NOMO-1 (cell line): ENCODE results near the gene AHI1.
"Not testable (repeated sequence)": the region's sequence is repeated elsewhere in the genome, so short reads cannot be mapped to it uniquely, and the experiment has no call there.

Experiments
- DNase-seq, 2 experiments: peaks; one replicate each; lab custom pipeline; 2025; ENCODE audit not compliant: unreplicated experiment in 2 of 2; lab: John Stamatoyannopoulos, UW

Gene AHI1

DNA sequence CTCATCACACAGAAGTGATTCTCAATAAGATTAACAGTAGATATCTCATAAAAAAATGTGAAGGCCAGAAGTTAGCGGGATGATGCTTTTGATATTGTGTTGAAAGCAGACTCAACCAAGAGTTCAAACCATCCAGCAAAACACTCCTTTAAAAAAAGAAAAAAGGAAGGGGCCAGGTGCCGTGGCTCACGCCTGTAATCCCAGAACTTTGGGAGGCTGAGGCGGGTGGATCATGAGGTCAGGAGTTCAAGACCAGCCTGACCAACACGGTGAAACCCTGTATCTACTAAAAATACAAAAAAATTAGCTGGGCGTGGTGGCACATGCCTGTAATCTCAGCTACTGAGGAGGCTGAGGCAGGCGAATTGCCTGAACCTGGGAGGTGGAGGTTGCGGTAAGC, 157.6 kb downstream of the AHI1 start:
- not testable (repeated sequence) for DNase-seq

- no peak for DNase-seq
Observed at GRCh38 chr6:135334169-135334568, 163.4 kb downstream of the AHI1 start.

- DNase-seq, result no peak
Observed at GRCh38 chr6:135331002-135331401, 166.5 kb downstream of the AHI1 start.

GRCh38 chr6:135329851-135330803, 167.4 kb downstream of the AHI1 start:
- DNase-seq, result no peak

- DNase-seq, result no peak
Observed at GRCh38 chr6:135328136-135328535, 169.4 kb downstream of the AHI1 start.

DNA sequence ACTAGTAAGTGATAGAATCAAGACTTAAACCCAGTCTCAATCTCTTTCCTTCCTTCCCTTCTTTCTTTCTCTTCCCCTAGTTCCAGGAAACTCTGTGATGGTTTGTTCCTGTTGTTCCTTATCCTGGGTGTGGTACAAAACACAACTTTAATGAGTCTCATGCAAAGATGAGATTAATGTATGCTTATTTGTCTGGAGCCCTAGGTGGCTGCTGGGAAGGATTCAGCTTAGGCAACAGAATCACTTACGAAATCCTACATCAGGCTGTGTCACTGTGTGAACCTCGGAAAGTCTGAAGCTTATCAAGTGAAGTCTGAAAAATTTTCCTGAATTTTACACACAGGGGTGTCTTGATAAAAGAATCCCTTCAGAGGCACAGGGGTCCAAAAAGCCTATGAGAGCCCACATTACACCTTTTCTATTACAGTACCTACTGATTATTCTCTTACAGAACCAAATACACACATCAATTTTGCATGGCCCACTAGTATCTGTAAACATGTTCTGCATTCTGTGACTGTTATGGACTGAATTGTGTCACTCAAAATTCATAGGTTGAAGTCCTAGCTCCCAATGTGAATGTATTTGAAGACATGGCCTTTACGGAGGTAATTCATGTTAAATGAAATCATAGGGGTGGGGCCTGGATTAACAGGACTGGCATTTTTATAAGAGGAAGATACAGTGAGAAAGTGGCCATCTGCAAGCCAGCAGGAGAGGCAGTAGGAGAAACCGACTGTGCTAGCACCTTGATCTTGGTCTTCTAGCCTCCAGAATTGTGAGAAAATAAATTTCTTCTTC, 171.7 kb downstream of the AHI1 start:
- DNase-seq, result peak; percentile 73 to 89

GRCh38 chr6:135324531-135324930, 173.0 kb downstream of the AHI1 start:
- DNase-seq, result no peak

DNA sequence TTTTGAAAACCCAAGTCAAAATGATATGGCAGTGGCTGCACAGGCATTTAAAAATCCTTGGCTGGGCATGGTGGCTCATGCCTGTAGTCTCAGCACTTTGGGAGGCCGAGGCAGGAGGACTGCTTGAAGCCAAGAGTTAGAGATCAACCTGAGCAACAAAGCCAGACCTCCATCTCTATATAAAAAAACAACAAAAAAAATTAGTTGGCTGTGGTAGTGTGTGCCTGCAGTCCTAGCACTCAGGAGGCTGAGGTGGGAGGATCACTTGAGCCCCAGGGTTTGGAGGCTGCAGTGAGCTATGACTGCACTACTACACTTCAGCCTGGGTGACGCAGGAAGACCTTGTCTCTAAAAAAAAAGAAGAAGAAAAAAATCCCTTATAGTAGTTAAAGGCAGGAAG, 173.6 kb downstream of the AHI1 start:
- no peak for DNase-seq

- DNase-seq, result peak; percentile 66 to 83
Observed at GRCh38 chr6:135323202-135323668, 174.3 kb downstream of the AHI1 start.

- no peak for DNase-seq
Observed at GRCh38 chr6:135322427-135323201, 174.9 kb downstream of the AHI1 start.

DNA sequence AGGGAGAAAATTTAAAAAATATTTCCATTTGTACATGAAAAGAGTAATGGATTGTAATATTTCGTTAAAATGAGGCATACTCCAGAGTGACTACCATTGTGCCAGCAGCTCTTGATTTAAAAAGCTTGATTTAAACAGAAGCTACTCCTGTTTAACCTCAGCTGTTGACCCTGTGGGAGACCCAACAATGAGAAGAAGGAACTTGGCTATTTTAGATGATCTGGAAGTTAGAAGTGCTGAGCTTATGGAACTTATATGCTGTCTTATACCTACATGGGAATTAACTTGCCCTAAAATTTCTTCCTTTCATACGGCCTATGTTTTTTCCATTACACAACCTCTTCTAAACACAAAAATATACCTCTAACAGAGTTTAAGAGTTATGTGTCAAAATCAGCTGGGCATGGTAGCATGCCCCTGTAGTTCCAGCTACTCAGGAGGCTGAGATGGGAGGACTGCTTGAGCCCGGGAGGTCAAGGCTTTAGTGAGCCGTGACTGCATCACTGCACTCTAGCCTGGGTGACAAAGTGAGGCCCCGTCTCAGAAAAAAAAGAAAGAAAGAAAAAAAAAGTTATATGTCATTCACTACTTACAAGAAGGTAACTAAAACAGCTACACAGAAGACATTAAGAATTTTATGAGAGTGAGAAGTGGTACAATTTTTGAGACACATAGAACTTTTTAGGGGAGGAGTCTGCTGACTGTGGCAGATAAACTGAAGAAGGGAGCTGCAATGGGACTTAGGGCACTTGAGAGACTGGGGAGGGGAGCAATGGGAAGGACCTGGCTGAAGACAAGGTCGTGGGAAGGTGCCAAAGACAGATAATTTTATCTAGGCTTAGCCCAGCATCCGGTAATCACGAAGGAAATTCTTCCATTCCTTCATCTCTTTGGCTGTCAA, 176.6 kb downstream of the AHI1 start:
- no peak for DNase-seq

- no peak for DNase-seq
Observed at GRCh38 chr6:135319819-135320218, 177.7 kb downstream of the AHI1 start.

DNA sequence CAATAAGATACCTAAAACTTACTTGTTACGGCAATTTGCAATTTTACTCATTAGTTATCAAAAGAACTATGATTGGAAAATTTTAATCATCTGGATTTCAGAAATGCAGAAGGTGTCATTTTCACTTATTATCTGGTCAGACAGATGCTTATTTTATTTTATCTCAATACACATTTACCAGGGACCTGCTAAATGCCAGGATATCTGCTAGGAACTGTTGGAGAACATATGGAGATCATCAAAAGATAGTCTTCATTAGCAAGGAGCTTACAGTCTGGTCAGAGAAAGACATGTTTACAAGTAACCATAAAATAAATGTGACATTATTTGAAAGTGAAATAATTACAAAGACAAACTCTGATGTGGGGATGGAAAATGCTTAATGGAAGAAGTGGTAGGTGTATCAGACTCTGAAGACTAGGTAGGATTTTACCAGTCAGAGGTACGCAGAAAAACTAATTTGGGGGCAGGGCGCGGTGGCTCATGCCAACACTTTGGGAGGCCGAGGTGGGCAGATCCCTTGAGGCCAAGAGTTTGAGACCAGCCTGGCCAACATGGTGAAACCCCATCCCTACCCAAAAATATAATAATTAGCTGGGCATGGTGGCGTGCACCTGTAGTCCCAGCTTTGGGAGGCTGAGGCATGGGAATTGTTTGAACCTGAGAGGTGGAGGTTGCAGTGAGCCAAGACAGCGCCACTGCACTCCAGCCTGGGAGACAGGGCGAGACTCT, 178.6 kb downstream of the AHI1 start:
- no peak for DNase-seq

DNA sequence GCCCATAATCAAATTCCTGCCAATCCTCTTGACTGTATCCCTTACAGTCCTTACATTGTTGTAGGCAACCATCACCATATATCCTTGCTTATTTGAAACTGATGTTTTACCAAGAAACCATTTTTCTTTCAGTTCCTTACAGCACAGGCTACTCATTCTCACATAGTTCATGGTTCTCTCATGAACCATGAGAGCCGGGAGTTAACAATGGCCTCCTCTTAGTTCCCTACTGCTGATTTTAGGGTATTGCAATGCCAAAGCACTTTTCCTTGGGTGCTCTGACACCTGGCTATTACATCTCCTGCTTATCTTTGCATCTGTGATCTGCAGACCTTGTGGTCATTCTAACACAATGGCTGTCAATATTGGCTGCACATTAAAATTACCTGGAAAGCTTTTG, 183.0 kb downstream of the AHI1 start:
- DNase-seq, result no peak

GRCh38 chr6:135311446-135312200, 185.9 kb downstream of the AHI1 start:
- no peak for DNase-seq

DNA sequence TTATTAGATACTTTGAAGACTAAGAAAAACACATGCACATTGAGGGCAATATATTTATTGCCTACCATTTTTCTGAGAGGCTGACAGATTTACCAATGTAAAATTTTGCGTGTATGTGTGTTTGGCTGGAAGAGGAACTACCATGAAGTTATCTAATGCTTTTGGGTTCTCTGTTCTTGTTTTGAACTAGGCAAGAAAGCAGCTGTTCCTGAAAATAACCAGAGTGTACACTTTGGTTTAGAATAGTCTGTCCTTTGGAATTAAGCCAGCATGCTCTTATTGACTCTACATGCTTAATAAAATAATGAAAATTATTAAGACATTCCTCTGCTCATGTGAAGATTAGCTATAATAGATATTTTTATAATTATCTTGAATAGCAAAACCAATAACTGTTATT, 187.2 kb downstream of the AHI1 start:
- peak; percentile 43 to 84 for DNase-seq

- DNase-seq, result peak; percentile 67 to 87
Observed at GRCh38 chr6:135306740-135307420, 190.7 kb downstream of the AHI1 start.

DNA sequence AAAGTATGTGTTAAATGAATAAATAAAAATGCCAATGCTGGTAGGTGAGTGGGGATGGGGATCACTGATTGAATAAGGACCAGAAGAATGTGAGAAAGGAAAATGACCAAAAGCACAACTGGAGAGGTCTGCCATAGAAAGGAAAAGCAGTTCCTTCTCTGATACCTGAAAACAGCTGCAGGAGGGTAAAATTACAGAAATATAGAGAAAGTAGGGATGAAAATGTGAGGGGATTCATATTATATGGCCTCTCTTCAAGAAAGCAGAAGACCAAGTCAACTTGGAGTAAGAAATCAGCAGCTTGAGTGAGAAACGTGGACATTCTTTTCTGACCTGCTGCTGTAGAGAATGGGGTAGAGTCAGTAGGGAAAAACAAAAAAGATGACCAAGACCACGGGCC, 191.4 kb downstream of the AHI1 start:
- no peak for DNase-seq
